GM21717 (cell line): ENCODE measurements around the gene XYLT1.

Experiments used
- ATAC-seq: cut with Tn5 transposase; IDR thresholded peaks from one replicate; pipeline ENCODE4 v1.9.1; 2021; ENCODE audit warnings: mild to moderate bottlenecking, moderate library complexity; ENCODE audit not compliant: unreplicated experiment

XYLT1 gene

DNA sequence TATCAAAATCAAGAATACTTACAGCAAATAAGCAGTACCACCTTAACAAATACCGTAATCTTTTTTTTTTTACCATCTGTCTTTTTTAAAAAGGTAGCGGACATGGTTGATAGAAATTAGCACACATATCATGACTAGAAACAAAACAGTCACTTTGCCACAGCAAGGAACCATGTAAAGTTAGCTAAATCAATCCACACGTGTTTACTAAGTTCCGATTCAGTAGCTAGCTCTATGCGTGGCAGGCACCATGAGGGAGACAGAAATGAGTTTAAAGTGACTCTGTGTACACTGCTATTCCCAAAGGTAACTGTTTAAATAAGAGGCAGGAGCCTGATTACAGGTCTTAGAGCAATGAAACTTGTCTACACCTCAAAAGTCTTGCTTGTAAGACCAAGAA, 108.6 kb downstream of the XYLT1 start:
- ATAC-seq, result no peak

DNA sequence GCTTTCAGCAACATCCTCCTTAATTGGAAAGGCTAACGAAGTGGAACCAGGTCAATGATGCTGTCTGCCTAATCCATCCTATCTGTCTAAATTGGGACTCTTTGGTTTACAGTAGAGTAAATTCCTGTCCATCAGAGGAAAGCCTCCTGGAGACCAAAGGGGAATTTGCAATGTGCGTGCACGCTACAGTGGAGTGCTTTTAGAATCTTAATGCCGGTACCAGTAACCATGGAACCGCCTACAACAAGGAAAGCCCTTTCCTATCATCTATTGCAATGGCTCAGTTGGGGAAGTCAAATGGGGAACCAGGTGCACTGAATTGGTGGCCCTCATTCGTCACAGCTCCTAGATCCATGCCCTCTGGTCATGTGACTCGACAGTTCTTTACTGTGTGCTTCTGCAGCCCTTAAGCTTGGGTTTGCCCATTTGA, 110.1 kb downstream of the XYLT1 start:
- ATAC-seq, result no peak

DNA sequence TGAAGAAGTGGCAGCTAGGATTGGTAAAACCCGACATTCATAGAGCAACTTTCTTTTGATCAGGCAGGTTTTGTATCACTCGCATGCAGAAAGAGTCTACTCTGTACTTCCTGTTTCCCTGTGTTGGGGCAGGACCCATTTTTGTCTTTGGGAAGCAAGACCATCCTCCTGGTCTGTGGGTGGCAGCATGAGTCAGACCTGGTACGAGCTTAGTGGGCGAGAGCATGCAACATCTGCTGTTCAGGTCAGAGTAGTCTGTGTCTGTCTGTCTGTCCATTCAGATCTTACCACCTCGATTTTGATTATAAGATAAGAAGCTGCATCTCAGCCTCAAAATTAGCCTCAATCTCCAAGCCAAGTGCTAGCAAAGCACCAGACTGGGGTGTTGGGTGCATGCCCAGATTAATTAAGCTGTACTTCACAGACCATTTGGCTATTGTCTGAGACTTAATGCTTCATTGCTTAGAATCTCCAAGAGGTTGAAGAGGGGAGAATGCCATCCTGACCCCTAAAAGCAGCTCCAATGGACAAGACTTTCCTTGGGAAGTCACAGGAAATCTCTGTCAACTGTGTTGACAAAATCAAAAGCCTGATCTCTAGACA, 110.9 kb downstream of the XYLT1 start:
- ATAC-seq, result no peak

DNA sequence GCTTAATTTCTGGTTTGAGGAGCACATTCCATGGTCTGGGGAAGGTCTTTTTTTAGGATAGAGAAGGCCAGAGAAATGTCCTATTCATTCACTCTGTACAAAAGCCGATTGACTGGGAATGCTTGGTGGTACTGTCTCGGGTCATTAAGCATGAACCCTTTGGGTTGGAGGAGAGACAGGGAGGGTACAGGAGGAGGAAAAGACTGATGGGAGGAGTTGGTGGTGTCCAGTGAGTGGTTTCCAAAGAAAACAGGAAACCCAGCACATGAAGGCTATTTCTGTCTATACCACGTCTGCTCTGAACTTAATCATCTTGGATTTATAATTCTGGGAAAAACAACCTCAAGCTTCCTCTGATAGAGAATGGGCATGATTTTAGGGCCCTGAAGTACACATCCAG, 111.9 kb downstream of the XYLT1 start:
- no peak for ATAC-seq

DNA sequence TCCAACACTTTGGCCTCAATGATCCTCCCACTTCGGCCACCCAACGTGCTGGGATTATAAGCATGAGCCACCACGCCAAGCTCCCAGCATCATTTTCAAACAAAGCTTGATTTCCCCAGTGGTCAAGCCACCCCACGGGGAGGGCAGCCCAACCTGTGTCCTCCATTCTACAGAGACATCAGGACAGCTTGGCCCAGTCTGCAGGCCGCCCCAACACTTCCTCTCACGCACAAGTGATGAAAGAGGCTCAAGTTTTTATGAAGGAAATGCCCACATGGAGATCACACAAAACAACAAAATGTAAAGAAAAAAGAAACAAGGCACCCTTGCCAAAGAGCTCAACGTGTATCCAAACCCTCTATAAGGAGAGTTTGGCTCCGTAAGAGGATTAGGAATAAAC, 112.4 kb downstream of the XYLT1 start:
- no peak for ATAC-seq

DNA sequence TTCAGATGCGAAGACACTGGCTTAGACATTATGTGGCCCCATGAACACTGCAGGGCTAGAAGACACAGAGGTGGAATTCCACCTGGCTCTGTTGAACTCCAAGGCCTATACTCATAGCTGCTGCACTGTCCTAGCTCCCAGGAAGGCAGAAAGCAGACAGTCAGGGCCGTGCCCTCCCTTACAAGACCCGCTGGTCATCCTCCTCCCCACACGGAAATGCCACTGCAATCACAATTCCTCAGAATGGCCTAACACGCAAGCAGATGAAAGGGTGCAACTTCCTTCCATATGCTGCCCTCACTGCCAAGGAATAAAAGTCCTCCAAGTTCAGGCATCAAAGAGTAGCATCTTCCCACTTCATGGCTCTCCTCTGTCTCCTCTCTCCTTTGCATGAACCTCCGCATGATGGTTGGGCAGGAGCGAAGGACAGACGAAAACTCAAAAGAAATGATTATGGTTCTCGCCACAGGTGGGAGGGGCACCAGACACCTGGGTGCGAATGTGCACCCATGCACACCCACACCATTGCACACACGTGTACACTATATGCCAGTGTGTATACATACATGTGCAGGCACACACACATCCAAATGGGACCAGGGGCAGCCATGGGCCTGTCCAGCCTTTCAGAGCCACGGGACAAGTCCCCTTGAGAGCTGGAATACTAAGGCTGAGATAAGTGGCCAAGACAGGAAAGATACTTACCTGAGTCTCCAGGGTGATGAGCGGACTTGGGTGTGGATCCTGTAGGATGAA, 113.3 kb downstream of the XYLT1 start:
- no peak for ATAC-seq

DNA sequence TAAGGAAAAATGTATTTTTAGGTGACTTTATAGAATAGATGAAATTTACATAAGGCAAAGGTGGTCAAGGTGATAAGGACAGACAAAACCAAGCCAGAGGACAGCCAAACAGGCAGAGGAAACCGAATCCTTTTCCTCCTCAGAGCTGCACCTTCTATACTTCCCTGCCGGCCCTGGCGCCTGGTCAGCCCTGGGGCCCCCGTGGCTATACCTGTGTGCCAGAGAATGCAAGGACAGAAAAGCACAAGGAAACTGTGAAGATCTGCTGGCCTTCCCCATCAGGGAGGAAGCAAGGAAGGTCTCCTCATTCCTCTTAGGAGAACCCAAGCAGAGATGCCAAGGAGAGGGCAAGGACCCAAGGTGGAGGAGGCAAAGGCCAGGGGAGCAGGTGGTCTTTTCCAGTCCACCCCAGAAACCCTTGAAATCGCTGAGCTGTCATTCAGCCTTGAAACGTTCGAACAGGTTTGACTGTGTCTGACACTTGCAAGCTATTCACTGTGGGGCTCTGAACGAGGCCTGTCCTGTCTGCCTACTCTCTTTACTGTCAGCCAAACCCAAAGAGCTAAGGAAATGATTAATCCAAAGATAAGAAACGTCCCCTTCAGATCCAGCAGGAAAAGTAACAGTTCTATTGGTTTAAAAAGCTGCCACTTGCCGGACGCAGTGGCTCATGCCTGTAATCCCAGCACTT, 114.4 kb downstream of the XYLT1 start:
- ATAC-seq, result no peak

DNA sequence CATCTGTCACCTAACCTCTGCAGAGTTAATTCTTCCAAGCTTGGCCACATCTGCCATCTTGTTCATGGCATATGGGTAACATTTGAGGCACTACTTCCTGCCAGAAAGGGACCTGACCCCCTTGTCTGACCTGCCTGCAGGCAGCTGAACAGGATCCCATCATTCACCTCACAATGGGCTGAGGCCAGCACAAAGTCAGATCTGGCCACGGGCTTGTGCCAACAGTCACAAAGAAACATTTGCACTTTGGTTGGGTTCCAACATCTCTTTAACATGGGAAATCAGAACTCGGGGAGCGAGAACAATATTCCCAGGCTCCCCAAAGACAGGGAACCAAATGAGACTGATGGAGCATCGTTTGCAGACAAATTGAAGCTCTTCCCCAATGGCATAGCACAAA, 116.1 kb downstream of the XYLT1 start:
- ATAC-seq, result no peak

DNA sequence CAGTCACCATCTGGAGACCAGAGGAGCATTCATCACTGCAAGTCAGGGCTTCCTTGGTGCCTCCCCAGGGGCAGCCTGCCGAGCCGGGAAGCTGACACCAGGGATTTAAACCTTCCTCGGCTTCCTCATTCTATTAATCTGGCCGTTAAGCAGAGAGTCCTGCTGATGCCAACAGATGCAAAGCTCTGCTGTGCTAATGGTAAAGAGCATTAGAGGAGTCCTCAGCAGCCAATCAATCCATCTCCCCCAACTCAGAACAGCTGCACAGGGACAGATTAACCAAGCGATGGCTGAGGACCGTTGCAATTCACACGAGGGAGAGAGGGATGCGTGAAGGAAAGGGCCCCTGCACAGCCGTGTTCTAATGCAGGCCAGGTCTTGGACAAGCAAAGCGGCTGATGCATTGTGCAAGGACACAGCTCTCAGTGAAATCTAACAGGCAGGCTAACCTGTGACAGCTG, 116.6 kb downstream of the XYLT1 start:
- no peak for ATAC-seq

DNA sequence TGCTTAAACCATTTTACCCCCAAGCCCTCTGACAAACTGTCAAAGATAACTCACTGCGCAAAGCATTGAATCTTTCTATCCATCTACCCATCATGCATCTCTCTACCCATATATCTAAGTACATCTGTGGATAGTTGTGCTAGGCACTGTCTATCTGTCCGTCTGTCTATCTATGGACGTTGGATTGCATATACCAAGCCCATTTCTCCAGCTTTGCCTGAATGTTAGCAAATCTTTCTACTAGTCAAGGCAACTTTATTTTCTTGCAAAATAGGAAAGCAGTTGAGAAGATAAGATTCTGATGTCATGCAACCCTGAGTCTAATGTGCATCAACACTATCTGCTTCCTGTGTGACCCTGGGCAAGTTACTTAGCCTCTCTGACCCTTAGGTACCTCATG, 117.2 kb downstream of the XYLT1 start:
- no peak for ATAC-seq

DNA sequence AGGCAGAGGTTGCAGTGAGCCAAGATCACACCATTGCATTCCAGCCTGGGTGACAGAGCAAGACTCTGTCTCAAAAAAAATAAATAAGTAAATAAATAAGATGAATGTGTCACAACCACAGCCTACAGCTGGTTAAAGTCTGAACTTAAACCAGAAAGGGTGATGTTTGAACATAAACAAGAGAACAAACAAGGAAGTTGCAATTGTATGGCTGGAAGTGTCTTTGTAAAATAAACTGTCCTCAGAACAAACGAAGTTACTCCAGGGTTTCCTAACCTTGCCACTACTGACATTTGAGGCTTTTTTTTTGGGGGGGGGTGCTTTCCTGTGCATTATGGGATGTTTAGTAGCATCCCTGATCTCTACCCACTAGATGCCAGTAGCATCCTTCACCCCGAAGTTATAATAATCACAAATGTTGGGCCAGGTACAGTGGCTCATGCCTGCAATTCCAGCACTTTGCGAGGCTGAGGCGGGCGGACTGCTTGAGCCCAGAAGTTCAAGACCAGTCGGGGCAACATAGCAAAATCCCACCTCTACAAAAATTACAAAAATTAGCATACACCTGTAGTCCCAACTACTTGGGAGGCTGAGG, 119.2 kb downstream of the XYLT1 start:
- no peak for ATAC-seq

DNA sequence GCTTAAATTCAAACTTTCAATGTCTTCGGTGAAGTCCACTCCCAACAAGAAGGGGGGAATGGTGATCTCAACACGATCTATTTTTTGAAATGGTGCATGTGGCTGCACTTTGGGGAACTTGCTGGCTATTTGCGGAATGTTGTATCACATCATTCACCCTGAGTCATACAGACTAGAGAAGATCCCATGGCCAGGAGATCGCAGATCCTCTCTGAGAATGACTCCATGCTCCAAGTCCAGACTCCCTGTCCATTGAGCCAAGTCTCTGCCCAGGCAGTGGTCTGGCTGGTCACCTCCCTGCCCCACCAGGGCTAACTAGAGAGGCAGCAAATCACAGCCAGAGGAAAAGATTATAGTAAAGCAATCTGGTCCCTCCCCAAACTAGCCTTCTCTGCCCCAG, 120.6 kb downstream of the XYLT1 start:
- ATAC-seq, result no peak

DNA sequence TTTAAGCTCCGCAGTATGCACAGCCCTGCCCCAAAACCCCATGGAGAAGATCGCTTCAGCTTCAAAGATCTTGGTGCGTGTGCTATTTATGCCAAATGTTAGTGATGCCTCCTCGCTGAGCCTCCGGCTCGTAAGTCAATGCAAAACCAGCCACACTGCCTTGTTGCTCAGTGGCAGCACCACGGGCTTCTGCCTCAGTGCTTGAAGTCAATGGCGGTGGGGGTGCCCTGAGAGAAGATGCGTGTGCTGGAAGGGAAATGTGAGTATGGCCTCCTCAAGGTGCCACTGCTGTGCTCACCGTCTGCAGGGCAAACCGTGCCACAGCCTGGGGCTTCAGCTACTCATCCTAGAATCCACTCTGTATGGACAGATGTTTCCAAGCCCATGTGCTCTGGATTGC, 121.9 kb downstream of the XYLT1 start:
- ATAC-seq, result no peak

DNA sequence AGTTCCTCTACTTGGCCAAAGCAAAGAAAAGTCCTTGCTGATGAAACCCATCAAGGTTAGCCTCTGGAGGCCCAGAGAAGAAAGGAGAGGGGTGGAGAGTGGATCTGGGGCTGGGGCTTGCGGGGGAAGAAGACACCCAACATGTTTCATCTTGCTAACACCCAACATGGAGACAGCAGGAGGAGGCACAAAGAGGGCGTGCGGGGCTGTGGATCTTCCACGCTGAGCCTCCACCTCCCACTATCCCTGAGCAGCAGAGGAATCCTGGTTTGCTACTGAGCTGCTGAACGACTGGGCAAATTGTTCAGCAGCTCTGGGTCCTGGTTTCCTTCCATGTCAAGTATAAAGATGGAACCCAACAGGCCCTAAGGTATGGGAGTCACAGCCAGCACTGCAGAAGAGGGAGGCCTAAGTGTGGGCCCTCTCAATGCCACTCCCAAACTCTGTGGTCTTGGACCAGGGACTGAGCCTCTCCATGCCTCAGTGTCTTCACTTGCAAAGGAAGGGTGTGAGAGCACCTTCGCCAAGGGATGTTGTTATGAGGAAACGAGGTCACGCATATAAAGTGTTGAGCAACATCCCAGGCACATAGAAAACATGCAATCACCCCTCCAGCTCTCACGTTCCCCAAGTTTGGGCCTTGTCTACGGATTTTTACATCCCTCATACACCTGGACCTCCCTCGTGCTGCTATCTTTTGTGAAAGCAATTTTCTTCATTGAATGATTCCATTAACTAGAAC, 122.5 kb downstream of the XYLT1 start:
- ATAC-seq, result no peak

DNA sequence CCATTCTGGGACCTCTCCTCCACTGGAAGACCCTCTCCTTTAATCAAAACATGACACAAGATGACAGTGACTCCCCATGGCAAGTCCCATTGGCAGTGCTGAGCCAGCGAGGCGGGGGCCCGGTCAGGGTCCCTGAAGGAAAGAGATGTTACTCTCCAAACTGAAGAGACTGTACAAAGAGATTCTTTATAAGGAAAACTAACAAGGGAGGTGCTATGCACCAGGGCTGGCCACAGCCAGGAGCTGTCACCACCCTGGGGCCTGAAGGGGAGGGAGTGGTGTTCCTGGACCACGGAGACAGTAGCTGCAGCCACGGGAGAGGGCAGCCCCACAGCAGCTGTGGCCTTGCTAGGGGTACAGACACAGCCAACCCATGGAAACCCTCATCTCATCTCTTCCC, 123.1 kb downstream of the XYLT1 start:
- ATAC-seq, result no peak

DNA sequence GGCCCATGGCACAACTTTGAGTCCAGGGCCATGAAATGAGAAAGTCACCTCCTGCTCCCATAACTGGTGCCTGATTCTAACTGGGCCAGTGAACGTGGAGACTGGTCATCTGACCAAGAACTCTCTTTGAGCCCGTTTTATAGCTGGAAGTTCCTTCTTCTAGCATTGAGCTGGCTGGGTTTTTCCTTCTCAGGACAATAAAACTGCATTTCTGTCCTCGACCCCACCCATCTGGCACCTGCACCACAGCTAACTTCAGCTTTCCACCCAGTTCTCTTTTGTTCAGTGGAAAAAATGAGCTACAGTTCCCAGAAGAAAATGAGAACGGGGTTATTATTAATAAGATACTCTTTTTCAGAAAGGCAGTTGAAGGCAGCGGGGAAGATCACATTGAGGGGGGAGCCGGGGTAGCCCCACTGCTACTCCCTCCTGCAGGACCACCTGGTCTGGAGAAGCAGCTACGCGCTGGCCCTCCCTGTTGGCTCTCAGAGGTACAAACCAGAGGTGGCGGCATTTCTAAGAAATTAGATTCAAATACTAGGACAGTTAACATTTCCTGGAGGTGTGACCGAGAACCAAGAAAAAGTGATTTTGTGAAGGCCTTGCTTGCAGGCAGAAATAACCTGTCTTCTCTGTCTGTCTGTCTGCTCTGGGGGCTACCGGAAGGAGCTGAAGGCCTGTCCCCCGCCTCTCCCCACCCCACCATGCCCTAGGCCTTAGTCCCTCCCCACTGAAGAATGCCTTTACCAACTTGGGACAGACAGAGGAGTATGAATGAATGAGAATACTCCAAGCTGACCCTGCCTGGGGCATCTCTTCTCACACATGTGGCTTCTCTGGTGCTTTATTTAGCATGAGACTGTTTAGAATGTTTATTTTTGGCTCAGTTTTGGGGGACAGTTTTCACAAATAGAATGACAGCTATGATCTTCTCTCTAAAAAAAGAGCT, 123.9 kb downstream of the XYLT1 start:
- ATAC-seq, result no peak

DNA sequence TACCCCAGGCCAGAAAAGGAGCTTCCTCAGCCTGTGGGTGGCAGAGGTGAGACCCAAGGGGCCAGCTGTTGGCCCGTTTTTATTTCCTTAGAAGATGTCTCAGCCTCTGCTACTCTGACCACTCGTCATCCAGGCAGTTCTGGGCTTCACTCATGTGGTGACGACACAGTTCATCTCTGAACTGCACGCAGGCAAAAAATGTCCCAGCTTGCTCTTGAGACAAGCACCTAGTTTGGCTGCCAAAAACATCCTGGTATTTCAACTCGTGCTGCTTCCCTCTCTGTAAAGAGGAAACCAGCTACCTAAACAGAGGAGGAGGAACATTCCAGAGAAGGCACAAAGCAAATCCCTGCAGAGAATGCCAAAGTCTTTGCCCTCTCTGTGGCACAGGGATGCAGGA, 125.7 kb downstream of the XYLT1 start:
- no peak for ATAC-seq

DNA sequence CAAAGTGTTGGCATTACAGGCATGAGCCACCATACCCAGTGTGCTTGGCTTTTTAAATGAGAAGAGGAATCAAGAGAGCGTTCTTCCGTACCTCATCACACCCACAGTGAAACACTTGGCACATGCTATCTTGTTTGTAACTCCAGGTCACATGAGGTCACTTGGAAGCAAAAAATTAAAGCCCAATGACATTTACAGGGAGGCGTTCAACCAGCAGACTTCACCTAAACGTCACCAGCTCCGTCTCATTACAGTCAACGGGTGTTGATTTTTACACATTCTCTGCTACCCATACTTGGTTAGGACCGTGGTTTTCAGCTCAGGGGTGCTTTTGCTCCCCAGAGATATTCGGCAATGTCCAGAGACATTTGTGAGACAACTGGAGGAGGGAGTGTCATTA, 127.0 kb downstream of the XYLT1 start:
- ATAC-seq, result no peak

DNA sequence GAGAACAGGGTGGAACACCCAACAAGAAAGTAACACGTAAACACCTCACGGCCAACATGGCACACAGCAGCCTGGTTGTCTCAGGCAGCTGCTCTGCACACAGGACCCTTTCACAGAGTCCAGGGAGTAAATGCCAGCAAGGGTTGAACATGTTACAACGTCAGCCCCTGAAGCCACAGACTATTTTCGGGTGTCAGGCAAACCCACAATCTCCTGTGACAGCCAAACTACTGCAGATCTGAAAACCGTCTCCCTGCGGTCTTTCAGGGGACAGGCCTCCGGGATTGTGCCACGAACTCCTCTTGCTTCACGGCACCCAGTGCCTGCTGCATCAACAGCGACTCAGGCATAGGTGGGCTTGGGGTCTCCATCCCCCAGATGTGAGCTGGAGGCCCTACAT, 127.7 kb downstream of the XYLT1 start:
- ATAC-seq, result no peak

DNA sequence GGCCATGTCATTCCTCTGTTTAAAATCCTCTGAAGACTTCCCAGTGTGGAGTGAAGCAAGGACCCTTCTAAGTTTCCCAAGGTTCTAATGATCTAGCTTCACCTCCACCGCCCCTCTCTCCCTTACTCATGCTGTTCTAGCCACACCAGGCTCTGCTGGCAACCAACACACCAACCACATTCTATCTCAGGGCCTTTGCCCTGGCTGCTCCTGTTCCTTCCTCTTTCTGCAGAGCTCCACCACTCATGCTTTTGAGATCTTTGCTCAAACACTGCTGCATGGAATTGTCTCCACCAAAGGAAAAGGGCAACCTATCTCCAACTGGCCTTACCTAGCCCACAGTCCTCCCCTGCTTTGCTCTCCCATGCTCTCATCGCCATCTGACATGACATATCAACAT, 128.7 kb downstream of the XYLT1 start:
- ATAC-seq, result no peak
